Measurements from ENCODE around the gene SORCS2.

DNA sequence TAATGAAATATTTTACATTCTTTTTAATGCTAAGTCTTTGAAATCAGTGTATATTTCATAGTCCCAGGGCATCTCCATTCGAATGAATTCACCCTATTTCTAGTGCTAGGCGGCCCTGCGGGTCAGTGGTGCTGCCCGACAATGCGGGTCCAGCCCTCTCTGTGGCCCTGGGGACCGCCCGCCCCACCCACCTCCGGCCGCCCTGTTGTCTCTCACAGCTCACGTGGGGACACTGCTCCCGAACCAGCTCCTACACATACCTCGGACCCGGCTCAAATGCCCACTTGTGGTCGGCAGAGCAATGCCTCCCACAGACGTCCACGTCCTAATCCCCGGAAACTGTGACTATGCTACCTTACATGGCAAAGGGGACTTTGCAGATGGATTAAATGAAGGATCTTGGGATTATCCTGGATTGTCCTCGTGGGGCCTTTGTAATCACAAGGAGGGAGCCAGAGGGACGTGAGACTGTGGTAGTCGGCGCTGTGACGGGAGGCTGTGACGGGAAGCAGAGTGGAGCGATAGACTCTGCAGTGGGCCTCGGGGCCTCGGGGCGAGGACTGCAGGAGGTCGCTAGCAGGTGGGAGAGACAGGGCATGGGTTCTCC lies 334.7 kb downstream of the SORCS2 start:
- TF ChIP-seq, protein P1, sequence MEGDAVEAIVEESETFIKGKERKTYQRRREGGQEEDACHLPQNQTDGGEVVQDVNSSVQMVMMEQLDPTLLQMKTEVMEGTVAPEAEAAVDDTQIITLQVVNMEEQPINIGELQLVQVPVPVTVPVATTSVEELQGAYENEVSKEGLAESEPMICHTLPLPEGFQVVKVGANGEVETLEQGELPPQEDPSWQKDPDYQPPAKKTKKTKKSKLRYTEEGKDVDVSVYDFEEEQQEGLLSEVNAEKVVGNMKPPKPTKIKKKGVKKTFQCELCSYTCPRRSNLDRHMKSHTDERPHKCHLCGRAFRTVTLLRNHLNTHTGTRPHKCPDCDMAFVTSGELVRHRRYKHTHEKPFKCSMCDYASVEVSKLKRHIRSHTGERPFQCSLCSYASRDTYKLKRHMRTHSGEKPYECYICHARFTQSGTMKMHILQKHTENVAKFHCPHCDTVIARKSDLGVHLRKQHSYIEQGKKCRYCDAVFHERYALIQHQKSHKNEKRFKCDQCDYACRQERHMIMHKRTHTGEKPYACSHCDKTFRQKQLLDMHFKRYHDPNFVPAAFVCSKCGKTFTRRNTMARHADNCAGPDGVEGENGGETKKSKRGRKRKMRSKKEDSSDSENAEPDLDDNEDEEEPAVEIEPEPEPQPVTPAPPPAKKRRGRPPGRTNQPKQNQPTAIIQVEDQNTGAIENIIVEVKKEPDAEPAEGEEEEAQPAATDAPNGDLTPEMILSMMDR (IDR thresholded peaks at IDR 0.05), result no peak
- no peak for TF ChIP-seq EZH2 (IDR thresholded peaks at IDR 0.05)

Data from neural progenitor cell (in vitro differentiated cells).